ENCODE measurements around the gene CCL22.

CCL22 gene

GRCh38 chr16:57376313-57376818 is 17.8 kb downstream of the CCL22 start:
- DNase-seq (ENCODE audit: low spot score), result no peak

- no peak for DNase-seq (ENCODE audit: low spot score)
Observed at GRCh38 chr16:57377080-57377841, 18.7 kb downstream of the CCL22 start.

GRCh38 chr16:57379579-57379978 is 21.0 kb downstream of the CCL22 start:
- DNase-seq (ENCODE audit: low spot score), result no peak

- DNase-seq (ENCODE audit: low spot score), result no peak
Observed at GRCh38 chr16:57380671-57381462, 22.3 kb downstream of the CCL22 start.

GRCh38 chr16:57381791-57382534 is 23.4 kb downstream of the CCL22 start:
- no peak for DNase-seq (ENCODE audit: low spot score)

- DNase-seq (ENCODE audit: low spot score), result no peak
Observed at GRCh38 chr16:57382535-57383275, 24.1 kb downstream of the CCL22 start.

- no peak for DNase-seq (ENCODE audit: low spot score)
Observed at GRCh38 chr16:57383276-57384247, 25.0 kb downstream of the CCL22 start.

GRCh38 chr16:57384248-57385070 is 25.9 kb downstream of the CCL22 start:
- DNase-seq (ENCODE audit: low spot score), result no peak

- no peak for DNase-seq (ENCODE audit: low spot score)
Observed at GRCh38 chr16:57385083-57385482, 26.5 kb downstream of the CCL22 start.

GRCh38 chr16:57386381-57386951 is 27.9 kb downstream of the CCL22 start:
- no peak for DNase-seq (ENCODE audit: low spot score)

GRCh38 chr16:57387598-57388354 is 29.2 kb downstream of the CCL22 start:
- no peak for DNase-seq (ENCODE audit: low spot score)

- DNase-seq (ENCODE audit: low spot score), result no peak
Observed at GRCh38 chr16:57388359-57389086, 29.9 kb downstream of the CCL22 start.

- DNase-seq (ENCODE audit: low spot score), result no peak
Observed at GRCh38 chr16:57389087-57389468, 30.5 kb downstream of the CCL22 start.

GRCh38 chr16:57390636-57391295 is 32.2 kb downstream of the CCL22 start:
- no peak for DNase-seq (ENCODE audit: low spot score)

- DNase-seq (ENCODE audit: low spot score), result no peak
Observed at GRCh38 chr16:57391300-57391699, 32.7 kb downstream of the CCL22 start.

GRCh38 chr16:57391708-57392107 is 33.1 kb downstream of the CCL22 start:
- DNase-seq (ENCODE audit: low spot score), result no peak

- no peak for DNase-seq (ENCODE audit: low spot score)
Observed at GRCh38 chr16:57392694-57393093, 34.1 kb downstream of the CCL22 start.
